Epithelial cell of esophagus (primary cell): ENCODE measurements around the gene ALDH3B1.

Experiments
- DNase-seq: peaks from one replicate; pipeline ENCODE4 v3.0.0; 2010; ENCODE audit warnings: low read depth
- H3K4me3 ChIP-seq: 2 replicates; pipeline ENCODE4 v1.5.1; 2011; ENCODE audit warnings: mild to moderate bottlenecking, low read length, control low read depth
- TF ChIP-seq, protein P1 (sequence below): IDR thresholded peaks from 2 replicates; pipeline ENCODE4 v1.5.1; 2011; ENCODE audit warnings: low read depth, mild to moderate bottlenecking, low read length, control low read depth, inconsistent platforms; ENCODE audit not compliant: insufficient read depth; ENCODE audit errors: missing control alignments

ALDH3B1 gene

DNA sequence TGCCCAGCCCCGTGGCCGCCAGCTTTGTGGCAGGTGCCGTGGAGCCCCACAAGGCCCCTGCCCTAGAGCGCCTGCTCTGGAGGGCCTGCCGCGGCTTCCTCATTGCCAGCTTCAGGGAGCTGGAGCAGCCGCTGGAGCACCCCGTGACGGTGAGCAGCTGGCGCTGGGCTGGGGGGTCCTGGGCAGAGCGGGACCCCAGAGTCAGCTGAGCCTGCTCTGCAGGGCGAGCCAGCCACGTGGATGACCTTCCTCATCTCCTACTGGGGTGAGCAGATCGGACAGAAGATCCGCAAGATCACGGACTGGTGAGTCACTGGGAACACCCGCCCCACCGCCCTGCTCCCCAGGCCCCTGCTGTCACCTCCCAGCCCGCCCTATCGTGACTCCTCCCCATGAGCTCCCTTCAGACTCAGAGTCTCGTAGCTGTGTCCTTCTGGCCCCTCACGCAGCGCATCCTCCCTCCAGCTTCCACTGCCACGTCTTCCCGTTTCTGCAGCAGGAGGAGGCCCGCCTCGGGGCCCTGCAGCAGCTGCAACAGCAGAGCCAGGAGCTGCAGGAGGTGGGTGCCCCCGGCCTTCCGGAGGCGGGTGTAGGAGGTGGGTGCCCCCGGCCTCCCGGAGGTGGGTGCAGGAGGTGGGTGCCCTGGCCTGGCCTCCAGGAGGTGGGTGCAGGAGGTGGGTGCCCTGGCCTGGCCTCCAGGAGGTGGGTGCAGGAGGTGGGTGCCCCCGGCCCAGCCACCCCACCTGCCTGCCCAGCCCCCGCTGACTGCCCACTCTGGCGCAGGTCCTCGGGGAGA, 33.4 kb downstream of the ALDH3B1 start:
- no peak overlapping the region for H3K4me3 ChIP-seq
- TF ChIP-seq, protein P1, sequence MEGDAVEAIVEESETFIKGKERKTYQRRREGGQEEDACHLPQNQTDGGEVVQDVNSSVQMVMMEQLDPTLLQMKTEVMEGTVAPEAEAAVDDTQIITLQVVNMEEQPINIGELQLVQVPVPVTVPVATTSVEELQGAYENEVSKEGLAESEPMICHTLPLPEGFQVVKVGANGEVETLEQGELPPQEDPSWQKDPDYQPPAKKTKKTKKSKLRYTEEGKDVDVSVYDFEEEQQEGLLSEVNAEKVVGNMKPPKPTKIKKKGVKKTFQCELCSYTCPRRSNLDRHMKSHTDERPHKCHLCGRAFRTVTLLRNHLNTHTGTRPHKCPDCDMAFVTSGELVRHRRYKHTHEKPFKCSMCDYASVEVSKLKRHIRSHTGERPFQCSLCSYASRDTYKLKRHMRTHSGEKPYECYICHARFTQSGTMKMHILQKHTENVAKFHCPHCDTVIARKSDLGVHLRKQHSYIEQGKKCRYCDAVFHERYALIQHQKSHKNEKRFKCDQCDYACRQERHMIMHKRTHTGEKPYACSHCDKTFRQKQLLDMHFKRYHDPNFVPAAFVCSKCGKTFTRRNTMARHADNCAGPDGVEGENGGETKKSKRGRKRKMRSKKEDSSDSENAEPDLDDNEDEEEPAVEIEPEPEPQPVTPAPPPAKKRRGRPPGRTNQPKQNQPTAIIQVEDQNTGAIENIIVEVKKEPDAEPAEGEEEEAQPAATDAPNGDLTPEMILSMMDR: no peak
- no peak for DNase-seq

DNA sequence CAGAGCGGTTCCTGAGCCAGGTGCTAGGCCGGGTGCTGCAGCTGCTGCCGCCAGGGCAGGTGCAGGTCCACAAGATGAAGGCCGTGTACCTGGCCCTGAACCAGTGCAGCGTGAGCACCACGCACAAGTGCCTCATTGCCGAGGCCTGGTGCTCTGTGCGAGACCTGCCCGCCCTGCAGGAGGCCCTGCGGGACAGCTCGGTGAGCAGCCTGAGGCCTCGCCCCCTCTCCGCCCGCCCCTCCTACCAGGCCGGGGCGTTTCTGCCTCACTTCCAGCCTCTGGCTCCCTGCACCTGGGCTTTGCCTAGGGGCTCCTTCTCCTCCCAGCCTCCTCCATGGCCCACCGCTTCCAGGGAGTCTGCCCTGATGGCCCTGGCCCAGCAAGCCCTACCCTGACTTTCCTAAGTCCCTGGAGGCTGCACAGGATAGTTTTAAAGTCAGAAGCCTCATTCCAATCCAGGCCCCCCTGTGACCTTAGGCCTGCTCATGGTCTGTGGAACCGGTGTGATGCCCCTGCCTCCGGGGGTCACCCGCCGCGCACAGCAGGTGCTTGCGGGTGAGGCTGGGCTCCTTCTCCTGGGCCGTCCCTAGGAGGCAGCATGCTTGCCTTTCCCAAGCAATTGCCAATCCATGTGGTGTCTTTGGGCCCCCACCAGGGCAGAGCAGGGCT, 34.2 kb downstream of the ALDH3B1 start:
- DNase-seq: no peak
- H3K4me3 ChIP-seq: no peak overlapping the region
- TF ChIP-seq, protein P1: no peak

DNA sequence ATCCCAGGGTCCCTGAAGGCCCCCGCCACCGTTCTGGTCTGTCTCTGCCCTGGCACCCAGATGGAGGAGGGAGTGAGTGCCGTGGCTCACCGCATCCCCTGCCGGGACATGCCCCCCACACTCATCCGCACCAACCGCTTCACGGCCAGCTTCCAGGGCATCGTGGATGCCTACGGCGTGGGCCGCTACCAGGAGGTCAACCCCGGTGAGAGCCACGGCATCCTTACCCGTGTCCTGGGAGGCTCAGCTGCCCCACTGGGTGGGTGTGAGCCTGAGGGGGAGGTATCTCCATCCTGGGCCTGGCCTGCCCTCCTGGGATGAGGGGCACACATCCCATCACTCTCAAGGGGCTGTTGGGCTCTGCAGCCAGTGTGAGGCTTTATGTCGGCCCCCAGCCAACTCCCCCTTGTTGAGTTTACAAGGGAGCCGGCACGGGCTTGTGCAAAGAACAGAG, 34.8 kb downstream of the ALDH3B1 start:
- DNase-seq: no peak
- H3K4me3 ChIP-seq: no peak overlapping the region
- TF ChIP-seq, protein P1: no peak

DNA sequence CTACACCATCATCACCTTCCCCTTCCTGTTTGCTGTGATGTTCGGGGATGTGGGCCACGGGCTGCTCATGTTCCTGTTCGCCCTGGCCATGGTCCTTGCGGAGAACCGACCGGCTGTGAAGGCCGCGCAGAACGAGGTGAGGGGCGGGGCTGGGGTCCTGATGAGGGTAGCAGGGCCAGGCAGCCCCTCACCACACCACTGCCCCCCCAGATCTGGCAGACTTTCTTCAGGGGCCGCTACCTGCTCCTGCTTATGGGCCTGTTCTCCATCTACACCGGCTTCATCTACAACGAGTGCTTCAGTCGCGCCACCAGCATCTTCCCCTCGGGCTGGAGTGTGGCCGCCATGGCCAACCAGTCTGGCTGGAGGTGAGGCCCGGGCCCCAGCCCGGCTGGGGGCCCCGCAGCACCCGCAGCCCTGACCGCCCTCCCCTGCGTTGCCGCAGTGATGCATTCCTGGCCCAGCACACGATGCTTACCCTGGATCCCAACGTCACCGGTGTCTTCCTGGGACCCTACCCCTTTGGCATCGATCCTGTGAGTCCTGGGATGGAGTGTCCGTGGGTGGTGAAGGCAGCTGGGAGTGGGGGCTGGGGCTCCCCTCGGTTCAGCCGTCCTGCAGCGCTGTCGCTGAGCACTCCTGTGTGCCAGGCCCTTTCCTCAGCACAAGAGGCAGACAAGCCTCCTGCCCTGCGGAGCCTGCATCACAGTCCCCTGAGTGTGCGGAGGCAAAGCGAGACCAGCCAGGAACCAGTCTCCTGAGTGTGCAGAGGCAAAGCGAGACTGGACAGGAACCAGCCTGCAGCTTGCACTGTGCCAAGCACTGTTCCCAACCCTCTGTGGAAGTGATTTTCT, 37.5 kb downstream of the ALDH3B1 start:
- TF ChIP-seq, protein P1: no peak
- no peak overlapping the region for H3K4me3 ChIP-seq
- DNase-seq: peak; percentile 63

DNA sequence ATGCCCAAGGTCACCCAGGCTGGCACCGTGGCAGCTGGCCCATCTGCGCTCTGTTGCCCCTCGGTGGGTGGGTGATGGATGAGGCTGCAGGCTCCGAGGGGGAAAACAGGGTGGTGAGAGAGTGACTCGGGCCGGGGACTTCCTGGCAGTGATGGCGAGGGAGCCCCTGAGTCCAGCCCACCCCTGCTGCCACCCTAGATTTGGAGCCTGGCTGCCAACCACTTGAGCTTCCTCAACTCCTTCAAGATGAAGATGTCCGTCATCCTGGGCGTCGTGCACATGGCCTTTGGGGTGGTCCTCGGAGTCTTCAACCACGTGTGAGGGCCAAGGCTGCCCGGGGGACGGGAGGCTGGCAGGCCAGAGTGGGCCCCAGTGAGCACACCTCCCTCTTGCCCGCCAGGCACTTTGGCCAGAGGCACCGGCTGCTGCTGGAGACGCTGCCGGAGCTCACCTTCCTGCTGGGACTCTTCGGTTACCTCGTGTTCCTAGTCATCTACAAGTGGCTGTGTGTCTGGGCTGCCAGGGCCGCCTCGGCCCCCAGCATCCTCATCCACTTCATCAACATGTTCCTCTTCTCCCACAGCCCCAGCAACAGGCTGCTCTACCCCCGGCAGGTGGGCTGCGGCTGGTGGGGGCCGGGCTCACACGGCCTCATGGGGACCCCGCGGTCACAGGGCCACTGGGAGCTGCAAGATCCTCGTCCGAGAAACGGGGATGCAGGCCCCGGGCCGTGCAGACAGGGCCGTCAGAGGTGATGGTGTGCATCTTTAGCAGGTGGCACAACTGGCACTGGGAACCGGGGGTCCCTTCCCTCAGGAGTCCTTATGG, 38.8 kb downstream of the ALDH3B1 start:
- TF ChIP-seq, protein P1: no peak
- H3K4me3 ChIP-seq: no peak overlapping the region
- no peak for DNase-seq

DNA sequence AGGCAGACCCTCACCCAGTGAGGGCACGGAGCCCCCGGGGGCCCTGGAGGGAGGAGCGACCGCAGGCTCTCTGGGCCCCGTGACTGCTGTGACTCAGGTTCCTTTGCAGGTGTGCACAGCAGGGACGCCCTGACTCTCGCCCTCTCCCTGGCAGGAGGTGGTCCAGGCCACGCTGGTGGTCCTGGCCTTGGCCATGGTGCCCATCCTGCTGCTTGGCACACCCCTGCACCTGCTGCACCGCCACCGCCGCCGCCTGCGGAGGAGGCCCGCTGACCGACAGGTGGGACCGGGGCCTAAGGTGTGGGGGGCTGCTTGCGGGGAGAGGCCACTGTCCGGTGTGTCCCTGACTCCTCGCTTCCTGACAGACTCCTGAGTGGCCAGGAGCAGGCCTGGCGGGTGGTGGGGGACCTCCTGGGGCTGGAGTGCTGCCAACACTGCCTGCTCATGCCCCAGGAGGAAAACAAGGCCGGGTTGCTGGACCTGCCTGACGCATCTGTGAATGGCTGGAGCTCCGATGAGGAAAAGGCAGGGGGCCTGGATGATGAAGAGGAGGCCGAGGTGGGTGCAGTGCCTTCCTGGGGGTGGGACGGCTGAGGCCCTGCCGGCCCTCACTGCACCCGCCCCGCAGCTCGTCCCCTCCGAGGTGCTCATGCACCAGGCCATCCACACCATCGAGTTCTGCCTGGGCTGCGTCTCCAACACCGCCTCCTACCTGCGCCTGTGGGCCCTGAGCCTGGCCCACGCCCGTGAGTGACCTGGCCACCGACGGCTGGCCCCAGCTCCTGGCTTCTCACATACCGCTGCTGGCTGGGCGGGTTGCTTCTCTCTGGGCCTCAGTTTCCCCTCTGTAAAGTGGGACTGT, 39.6 kb downstream of the ALDH3B1 start:
- TF ChIP-seq, protein P1: no peak
- no peak overlapping the region for H3K4me3 ChIP-seq
- DNase-seq: no peak
